ENCODE measurements around the gene BCORL1. TPM values are rescaled to one million over a fixed set of nuclear protein-coding genes. Genes with fewer than 3 reads are reported as not detected.
A peak's percentile ranks its signal among the peaks of the same experiment; 100 is the strongest.

The BCORL1 gene
- total and polyA plus RNA-seq, 2 donors (not counting 3 experiments of a cell fraction or from before 2014, with no cell fraction given): 1.8 to 13.1 TPM

GRCh38 chrX:129956145-129956544 lies 26.3 kb upstream of the BCORL1 start:
- no TSS peak for BruUV-seq (replicated peaks)
- dilution Hi-C loops (cut with MboI; ENCODE audit: extremely low pct_ligation_motif_present, low sequenced_read_pairs): no loop called here
- Histone ChIP-seq H3K9me1 (replicated peaks; ENCODE audit: control insufficient read depth, extremely low read depth, insufficient read depth, low read length) (no peaks in the 10 kb centered on the region), H2AFZ (ENCODE audit: low read depth, low read length) (no peak overlapping the region), H4K20me1 (replicated peaks; ENCODE audit: control insufficient read depth, extremely low read depth, insufficient read depth, low read length) (no peaks in the 10 kb centered on the region), H3K9me3 (replicated peaks; ENCODE audit: control insufficient read depth, insufficient read depth, low read length) (no peaks in the 10 kb centered on the region), H3K27me3 (ENCODE audit: control insufficient read depth in 2 of 2, insufficient read depth in 2 of 2, low read length in 2 of 2) (no peaks in the 10 kb centered on the region), H3K9ac (replicated peaks; ENCODE audit: extremely low read depth, insufficient read depth, low read length) (no peak overlapping the region), H3K27ac (ENCODE audit: insufficient read depth, low read depth, low read length) (no peak overlapping the region), H3K4me2 (ENCODE audit: insufficient read depth, low read length) (no peak overlapping the region), H3K79me2 (ENCODE audit: control insufficient read depth, insufficient read depth, low read length) (no peaks in the 10 kb centered on the region), H3K36me3 (ENCODE audit: control insufficient read depth in 2 of 2, extremely low read depth in 1 of 2, insufficient read depth in 2 of 2, low read length in 2 of 2) (no peaks in the 10 kb centered on the region), H3K4me3 (replicated peaks in 1 of 3; ENCODE audit: insufficient read depth in 1 of 3, low read depth in 1 of 3, low read length in 3 of 3) (no peak overlapping the region), H3K4me1 (ENCODE audit: control insufficient read depth, extremely low read depth, insufficient read depth, low read length) (peaks cover 3% of the 10 kb centered on the region)
- FAIRE-seq (no peak), DNase-seq (ENCODE audit: low read depth, low spot score) (no peak)
- CTCF ChIA-PET: no interaction called here
- TF ChIP-seq MYC (IDR thresholded peaks at IDR 0.05; ENCODE audit: low read depth, low read length) (no peak), EZH2 (IDR thresholded peaks at IDR 0.05; ENCODE audit: borderline replicate concordance, low read depth, low read length, severe bottlenecking) (no peak)
- POLR2A ChIA-PET: interaction anchor here (1.2 kb wide), 1 partner anchor 105 kb away, joined by 3 read pairs; no protein-coding TSS in a partner anchor
- intact Hi-C loops (cut with micrococcal nuclease): loop anchor here (2.0 kb wide), 1 partner anchor 25 kb away; no protein-coding TSS in a partner anchor

GRCh38 chrX:129956765-129957164 lies 25.7 kb upstream of the BCORL1 start:
- Histone ChIP-seq H3K9ac (replicated peaks; ENCODE audit: extremely low read depth, insufficient read depth, low read length) (no peak overlapping the region), H3K36me3 (ENCODE audit: control insufficient read depth in 2 of 2, extremely low read depth in 1 of 2, insufficient read depth in 2 of 2, low read length in 2 of 2) (no peaks in the 10 kb centered on the region), H3K27ac (ENCODE audit: insufficient read depth, low read depth, low read length) (no peak overlapping the region), H3K4me3 (replicated peaks in 1 of 3; ENCODE audit: insufficient read depth in 1 of 3, low read depth in 1 of 3, low read length in 3 of 3) (peak overlapping the region in 1 of 3 experiments; percentile 6), H3K9me1 (replicated peaks; ENCODE audit: control insufficient read depth, extremely low read depth, insufficient read depth, low read length) (no peaks in the 10 kb centered on the region), H3K27me3 (ENCODE audit: control insufficient read depth in 2 of 2, insufficient read depth in 2 of 2, low read length in 2 of 2) (no peaks in the 10 kb centered on the region), H3K4me2 (ENCODE audit: insufficient read depth, low read length) (no peak overlapping the region), H2AFZ (ENCODE audit: low read depth, low read length) (no peak overlapping the region), H4K20me1 (replicated peaks; ENCODE audit: control insufficient read depth, extremely low read depth, insufficient read depth, low read length) (no peaks in the 10 kb centered on the region), H3K4me1 (ENCODE audit: control insufficient read depth, extremely low read depth, insufficient read depth, low read length) (peaks cover 9% of the 10 kb centered on the region), H3K79me2 (ENCODE audit: control insufficient read depth, insufficient read depth, low read length) (no peaks in the 10 kb centered on the region), H3K9me3 (replicated peaks; ENCODE audit: control insufficient read depth, insufficient read depth, low read length) (no peaks in the 10 kb centered on the region)
- no peak for TF ChIP-seq MYC (IDR thresholded peaks at IDR 0.05; ENCODE audit: low read depth, low read length)
- TF ChIP-seq MAX (IDR thresholded peaks at IDR 0.05; ENCODE audit: insufficient read depth, insufficient read length): no peak
- no peak for TF ChIP-seq EZH2 (IDR thresholded peaks at IDR 0.05; ENCODE audit: borderline replicate concordance, low read depth, low read length, severe bottlenecking)
- TF ChIP-seq JUN (IDR thresholded peaks at IDR 0.05; ENCODE audit: borderline replicate concordance, insufficient read depth, insufficient read length, low read depth): no peak
- TF ChIP-seq GATA2 (IDR thresholded peaks at IDR 0.05; ENCODE audit: insufficient read depth, insufficient read length, low read depth, low read length): no peak
- TF ChIP-seq FOS (IDR thresholded peaks at IDR 0.05; ENCODE audit: borderline replicate concordance, insufficient read depth, low read length): no peak
- TF ChIP-seq CTCF (IDR thresholded peaks at IDR 0.05; ENCODE audit: extremely low read depth in 1 of 2, insufficient read depth in 1 of 2, low read depth in 1 of 2, low read length in 2 of 2): no peak
- TF ChIP-seq POLR2A (IDR thresholded peaks at IDR 0.05; ENCODE audit: low read depth, low read length): no peak
- no peak for TF ChIP-seq POLR2AphosphoS5 (IDR thresholded peaks at IDR 0.05; ENCODE audit: insufficient read depth, low read depth, low read length)
- dilution Hi-C loops (cut with MboI; ENCODE audit: extremely low pct_ligation_motif_present, low sequenced_read_pairs) (no loop called here), intact Hi-C loops (cut with micrococcal nuclease) (loop anchor here (2.0 kb wide), 1 partner anchor 24 kb away; no protein-coding TSS in a partner anchor)
- ChIA-PET CTCF (no interaction called here), POLR2A (interaction anchor here (1.2 kb wide), 1 partner anchor 104 kb away, joined by 3 read pairs; no protein-coding TSS in a partner anchor)
- no TSS peak for BruUV-seq (replicated peaks)
- no peak for FAIRE-seq
- no peak for DNase-seq (ENCODE audit: low read depth, low spot score)

All from endothelial cell of umbilical vein (primary cell).